Measurements from ENCODE around the gene ZNF217.
"Not testable (repeated sequence)": the region's sequence is repeated elsewhere in the genome, so short reads cannot be mapped to it uniquely, and the experiment has no call there.

ZNF217 gene

DNA sequence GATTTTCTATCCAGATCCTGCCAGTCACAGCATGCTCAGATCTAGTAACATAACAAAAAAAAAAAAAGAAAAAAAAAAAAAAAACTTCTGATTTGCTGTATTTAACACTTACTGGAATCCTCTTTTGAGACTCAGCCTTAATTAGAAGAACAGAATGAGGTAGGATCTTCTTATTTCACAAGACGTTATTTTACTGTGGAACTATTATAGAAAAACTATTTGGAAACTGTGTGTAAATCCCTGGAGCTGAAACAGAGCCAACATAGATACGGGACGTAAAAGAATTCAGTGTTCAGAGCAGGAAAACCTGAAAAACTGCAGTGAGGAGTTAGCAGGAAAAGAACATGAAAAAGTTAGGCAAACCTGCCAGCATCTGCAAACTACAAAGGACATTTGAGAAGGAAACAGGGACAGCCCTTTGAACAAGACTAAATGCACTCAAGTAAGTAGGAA is 3.4 kb upstream of the ZNF217 start:
- TF ChIP-seq, protein P1, sequence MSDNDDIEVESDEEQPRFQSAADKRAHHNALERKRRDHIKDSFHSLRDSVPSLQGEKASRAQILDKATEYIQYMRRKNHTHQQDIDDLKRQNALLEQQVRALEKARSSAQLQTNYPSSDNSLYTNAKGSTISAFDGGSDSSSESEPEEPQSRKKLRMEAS (IDR thresholded peaks at IDR 0.05; ENCODE audit: low read depth, low read length), result no peak
- no peak for TF ChIP-seq POLR2A (IDR thresholded peaks at IDR 0.05; ENCODE audit: extremely low read depth, insufficient read length)
- TF ChIP-seq, protein P2, sequence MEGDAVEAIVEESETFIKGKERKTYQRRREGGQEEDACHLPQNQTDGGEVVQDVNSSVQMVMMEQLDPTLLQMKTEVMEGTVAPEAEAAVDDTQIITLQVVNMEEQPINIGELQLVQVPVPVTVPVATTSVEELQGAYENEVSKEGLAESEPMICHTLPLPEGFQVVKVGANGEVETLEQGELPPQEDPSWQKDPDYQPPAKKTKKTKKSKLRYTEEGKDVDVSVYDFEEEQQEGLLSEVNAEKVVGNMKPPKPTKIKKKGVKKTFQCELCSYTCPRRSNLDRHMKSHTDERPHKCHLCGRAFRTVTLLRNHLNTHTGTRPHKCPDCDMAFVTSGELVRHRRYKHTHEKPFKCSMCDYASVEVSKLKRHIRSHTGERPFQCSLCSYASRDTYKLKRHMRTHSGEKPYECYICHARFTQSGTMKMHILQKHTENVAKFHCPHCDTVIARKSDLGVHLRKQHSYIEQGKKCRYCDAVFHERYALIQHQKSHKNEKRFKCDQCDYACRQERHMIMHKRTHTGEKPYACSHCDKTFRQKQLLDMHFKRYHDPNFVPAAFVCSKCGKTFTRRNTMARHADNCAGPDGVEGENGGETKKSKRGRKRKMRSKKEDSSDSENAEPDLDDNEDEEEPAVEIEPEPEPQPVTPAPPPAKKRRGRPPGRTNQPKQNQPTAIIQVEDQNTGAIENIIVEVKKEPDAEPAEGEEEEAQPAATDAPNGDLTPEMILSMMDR (IDR thresholded peaks at IDR 0.05; ENCODE audit: low read depth, low read length), result no peak
- TF ChIP-seq MYC (IDR thresholded peaks at IDR 0.05; ENCODE audit: low read depth, low read length), result no peak
- H3K4me3 ChIP-seq (ENCODE audit: low read depth, low read length), result no peak overlapping the region
- DNase-seq (ENCODE audit: low read depth), result no peak

DNA sequence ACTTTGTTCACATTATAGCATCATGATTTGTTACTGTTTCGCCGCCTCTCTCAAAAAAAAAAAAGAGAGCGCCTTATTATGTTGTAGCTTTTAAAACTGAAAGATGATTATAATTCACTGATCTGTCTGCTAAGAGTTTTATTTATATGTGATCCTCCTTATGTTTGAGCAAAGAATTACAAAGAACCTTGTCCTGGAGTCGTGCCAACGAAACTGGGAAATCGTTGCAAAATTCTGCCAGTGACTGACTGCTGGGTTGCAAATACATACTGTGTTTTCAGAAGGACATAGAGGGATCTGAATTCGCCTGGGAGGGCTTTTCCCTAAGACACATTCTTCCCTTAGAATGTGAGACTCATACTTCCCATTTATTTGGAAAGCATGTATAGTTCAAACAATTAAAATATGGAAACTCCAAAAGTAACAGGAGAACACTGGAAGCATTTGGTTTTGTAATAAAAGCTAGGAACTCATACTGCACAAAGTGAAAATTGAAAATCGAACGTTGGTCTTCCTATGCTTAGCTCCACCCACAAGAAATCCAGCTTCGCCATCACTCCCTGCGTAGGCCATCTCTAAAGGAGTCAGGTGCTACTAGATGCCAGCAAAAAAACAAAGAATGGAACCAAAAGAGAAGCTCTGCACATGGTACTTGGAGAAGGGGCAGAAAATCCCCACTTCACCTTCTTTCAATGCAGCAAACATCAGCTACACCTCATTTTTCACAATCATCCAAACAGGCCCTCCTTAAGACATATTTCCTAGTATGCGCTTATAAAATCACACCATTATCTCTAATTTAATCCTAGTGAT is 2.8 kb upstream of the ZNF217 start:
- peak overlapping the region; percentile 0 for H3K4me3 ChIP-seq (ENCODE audit: low read depth, low read length)
- DNase-seq (ENCODE audit: low read depth), result not testable (repeated sequence)

DNA sequence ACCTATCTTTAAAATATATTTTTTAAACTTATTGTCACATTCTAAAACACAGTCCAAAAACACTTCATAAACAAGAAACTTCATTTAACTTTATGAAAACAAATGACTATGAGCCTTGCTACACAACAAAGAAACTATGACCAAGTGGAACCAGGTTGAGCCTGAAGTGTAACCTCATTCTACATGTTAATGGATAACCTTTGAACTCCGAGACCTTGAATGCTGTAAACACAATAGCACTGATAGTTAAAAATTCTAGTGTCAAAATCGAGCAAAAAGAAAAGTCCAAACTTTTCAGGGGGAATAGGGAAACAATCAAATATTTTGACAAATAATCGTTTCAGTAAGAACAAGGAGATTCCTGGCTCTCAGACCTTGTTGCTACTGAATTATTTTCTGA is 2.1 kb upstream of the ZNF217 start:
- H3K4me3 ChIP-seq (ENCODE audit: low read depth, low read length); DNase-seq (ENCODE audit: low read depth): not testable (repeated sequence)

DNA sequence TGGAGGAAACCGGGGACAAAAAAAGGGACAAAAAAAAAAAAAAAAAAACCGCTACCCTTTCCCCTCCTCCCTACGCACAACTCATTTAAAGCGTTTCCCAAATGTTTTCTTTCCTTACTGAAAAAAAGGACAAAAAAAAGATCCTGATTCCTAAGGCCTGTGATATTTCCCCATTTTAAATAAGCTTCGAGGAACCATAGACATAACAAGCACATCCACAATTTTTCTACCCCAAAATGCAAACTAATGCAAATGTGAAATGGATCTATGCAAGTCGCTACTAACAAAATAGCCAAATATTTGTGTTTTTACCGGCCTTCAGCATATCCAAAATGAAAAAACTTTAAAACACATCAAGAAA is 1.4 kb upstream of the ZNF217 start:
- H3K4me3 ChIP-seq (ENCODE audit: low read depth, low read length), result peak overlapping the region; percentile 82
- TF ChIP-seq, protein P2 (IDR thresholded peaks at IDR 0.05; ENCODE audit: low read depth, low read length), result no peak
- TF ChIP-seq POLR2A (IDR thresholded peaks at IDR 0.05; ENCODE audit: extremely low read depth, insufficient read length) (no peak), MYC (IDR thresholded peaks at IDR 0.05; ENCODE audit: low read depth, low read length) (no peak)
- TF ChIP-seq, protein P1 (IDR thresholded peaks at IDR 0.05; ENCODE audit: low read depth, low read length), result no peak
- no peak for DNase-seq (ENCODE audit: low read depth)

DNA sequence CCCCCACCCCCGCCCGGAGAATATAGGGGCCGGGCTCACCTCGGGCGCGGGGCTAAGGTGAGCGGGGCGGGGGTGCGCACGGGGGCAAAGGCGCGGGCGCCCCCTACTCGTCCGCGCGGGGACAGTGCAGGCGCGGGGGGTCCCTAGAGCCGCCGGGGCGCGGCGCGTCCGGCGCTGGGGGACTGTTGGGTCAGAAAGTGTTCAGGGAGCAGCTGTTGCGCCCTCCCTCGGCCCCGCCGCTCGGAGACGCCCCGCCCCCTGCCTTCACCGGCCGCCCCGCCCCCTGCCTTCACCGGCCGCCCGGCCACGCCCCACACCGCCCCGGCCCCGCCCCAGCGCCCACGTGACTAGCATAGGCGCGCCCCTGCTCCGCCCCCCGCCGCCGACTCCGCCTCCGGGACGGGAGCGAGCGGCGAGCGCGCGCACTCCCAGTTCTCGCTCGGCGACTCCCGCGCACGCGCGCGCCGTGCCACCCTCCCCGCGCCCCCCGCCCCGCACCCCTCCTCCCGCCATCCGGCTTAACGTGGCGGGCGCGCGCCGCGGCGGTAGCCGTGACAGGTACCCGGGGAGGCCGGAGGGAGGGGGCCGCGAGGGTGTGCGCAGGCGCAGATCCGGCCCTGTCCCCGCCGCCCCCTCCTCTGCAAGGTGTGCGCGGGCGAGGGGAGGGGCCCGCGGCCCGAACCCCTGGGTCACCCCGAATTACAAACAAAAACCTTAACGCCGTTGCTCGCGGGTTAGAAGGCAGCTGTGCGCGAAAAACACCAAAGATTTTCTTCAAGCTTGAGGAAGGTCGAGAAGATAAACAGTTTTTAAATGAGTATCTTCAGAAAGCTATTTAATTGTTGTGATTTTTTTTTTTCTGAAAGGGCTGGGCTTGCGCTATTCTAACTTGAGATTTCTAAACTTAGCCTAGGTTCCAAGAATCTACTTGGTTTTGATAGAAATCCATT is 704 bp upstream of the ZNF217 start:
- H3K4me3 ChIP-seq (ENCODE audit: low read depth, low read length), result peak overlapping the region; percentile 82
- no peak for TF ChIP-seq MYC (IDR thresholded peaks at IDR 0.05; ENCODE audit: low read depth, low read length)
- TF ChIP-seq, protein P1 (IDR thresholded peaks at IDR 0.05; ENCODE audit: low read depth, low read length), result peak; percentile 46; the same call in 1 of the 2 replicates
- TF ChIP-seq, protein P2 (IDR thresholded peaks at IDR 0.05; ENCODE audit: low read depth, low read length), result peak; percentile 31
- DNase-seq (ENCODE audit: low read depth), result peak; percentile 94

DNA sequence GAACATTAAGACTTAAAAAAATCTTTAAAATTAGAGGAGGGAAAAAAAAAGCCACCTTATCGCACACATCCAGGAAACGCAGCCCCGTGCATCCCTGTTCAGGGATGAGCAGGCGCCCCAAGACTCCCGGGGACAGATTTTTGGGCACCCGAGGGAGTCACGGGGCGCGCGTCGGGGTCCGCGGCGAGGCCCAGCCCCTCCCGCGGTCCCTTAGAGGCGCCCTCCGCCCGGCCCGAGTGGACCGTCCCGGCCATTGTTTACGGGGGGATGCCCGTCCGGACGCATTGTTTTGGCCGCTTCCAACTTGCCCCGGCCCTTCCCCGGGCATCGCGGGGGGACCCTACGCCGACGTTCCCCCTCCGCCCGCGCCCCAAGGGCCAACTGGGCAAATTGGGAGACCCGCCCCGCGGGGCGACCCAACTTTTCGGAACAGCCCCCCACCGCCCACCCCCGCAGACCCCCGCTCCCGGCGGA is 610 bp downstream of the ZNF217 start:
- TF ChIP-seq POLR2A (IDR thresholded peaks at IDR 0.05; ENCODE audit: extremely low read depth, insufficient read length) (no peak), MYC (IDR thresholded peaks at IDR 0.05; ENCODE audit: low read depth, low read length) (no peak)
- TF ChIP-seq, protein P2 (IDR thresholded peaks at IDR 0.05; ENCODE audit: low read depth, low read length), result no peak
- TF ChIP-seq, protein P1 (IDR thresholded peaks at IDR 0.05; ENCODE audit: low read depth, low read length), result no peak
- peak overlapping the region; percentile 87 for H3K4me3 ChIP-seq (ENCODE audit: low read depth, low read length)
- peak; percentile 58 for DNase-seq (ENCODE audit: low read depth)

DNA sequence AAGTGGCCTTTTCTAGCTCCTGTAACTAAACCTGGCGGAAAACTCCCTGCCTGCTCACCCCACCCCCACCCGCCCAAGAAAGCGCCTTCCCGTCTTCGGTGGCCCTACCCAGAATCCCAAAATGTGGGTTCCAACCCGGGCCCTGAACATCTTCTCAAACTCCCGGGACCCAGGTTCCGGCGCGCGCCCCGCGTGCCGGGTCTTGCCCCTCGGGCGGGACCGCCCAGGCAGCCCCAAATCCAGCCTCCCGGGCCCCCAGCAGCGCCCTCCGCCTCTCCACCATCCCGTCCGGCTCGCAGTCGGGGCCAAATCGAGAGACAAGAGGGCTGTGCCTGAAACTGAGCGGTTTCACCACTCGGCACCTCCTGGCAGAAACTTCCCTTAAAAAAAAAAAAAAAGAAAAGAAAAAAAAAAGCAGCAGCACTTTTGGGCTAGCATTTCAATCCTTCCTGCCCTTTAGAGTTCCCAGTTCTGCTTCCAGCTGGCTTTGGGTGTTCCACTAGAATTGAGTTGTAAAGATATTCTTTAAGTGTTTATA is 1.1 kb downstream of the ZNF217 start:
- peak overlapping the region; percentile 87 for H3K4me3 ChIP-seq (ENCODE audit: low read depth, low read length)
- DNase-seq (ENCODE audit: low read depth), result peak; percentile 81

DNA sequence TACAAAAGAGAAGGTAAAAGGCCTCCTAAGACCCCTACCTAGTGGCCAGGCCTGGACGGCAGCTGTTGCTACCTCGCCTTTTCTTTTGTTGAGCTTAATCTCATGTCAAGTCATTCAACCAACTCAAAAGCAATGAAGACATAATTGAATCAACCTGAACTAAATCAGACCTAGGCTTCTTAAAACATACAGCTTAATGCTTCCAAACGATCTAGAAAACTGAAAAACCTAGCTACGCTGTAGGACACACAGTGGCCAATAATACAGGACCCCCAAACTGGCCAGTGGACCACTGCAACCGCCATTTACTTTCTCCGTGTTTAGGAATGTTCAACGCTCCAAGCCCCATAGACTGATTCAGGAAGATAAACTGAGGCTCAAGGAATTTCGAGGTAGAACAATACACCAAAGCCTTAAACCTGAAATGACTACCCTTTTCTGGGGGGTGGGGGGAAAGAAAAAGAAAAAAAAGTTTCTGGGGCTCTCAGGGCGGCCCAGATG is 1.6 kb downstream of the ZNF217 start:
- peak overlapping the region; percentile 87 for H3K4me3 ChIP-seq (ENCODE audit: low read depth, low read length)
- DNase-seq (ENCODE audit: low read depth), result peak; percentile 39

DNA sequence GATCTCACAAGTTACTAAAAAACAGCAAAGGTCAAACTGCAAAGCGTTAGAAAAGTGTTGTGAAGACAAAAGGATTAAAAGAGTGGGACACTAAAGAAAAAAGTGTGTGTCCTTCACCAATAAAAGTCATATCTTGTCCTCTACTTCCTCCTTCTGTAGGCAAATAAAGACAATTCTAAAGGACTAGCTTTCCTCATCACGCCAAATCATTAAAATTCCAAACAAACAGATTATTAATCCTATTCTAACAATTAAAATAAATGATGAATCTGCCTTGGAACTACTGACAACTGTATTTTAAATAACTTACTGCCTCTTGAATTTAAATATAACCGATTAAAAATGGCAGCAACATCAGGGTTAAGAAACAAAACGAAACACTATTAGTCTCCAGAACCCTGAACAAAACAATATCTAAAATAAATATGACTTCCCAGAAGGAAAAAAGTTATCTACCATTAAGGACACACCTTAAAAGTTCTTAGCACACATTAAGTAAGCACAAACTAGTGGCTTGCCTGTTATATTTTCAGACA is 2.4 kb downstream of the ZNF217 start:
- DNase-seq (ENCODE audit: low read depth), result peak; percentile 32

DNA sequence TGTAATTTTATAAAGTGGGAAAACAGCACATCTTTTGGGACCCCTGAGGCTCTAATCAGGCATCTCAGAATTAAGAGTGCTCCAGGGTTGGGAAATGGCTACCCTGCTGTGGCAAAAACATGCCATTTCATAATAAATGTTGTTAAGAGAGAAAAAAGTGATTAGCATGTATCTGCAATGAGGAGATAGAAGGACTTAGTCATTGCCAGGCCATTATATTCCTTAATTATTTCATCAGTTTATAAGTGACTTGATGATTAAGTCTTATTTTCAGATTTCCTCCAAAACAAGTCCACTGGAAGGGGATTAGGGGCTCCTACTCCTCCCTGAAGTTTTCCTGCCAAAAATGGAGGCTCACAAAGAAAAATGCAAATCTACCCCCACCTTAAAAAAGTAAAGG is 3.0 kb downstream of the ZNF217 start:
- DNase-seq (ENCODE audit: low read depth), result peak; percentile 53
- peak overlapping the region; percentile 87 for H3K4me3 ChIP-seq (ENCODE audit: low read depth, low read length)

More for the DNA sequence above, 2.4 kb downstream of the ZNF217 start:
- peak overlapping the region; percentile 87 for H3K4me3 ChIP-seq (ENCODE audit: low read depth, low read length)
